HL-60 (cell line): Measurements from ENCODE around the gene SEC14L5.
A peak's percentile ranks its signal among the peaks of the same experiment; 100 is the strongest.

Experiments
- DNase-seq, 2 experiments: peaks; one replicate each; pipeline ENCODE4 v3.0.0-alpha.2; 2010 to 2020; ENCODE audit warnings: low read depth in 1 of 2, low spot score in 1 of 2
- H3K27ac ChIP-seq: fragments of 250-450 bp; sonication (Bioruptor Pico); replicated peaks from 2 replicates; pipeline ENCODE4 v1.5.1; 2020; ENCODE audit warnings: mild to moderate bottlenecking, moderate library complexity
- H3K27me3 ChIP-seq: fragments of 250-450 bp; sonication (Bioruptor Pico); 2 replicates; pipeline ENCODE4 v1.5.1; 2021; ENCODE audit warnings: mild to moderate bottlenecking, moderate library complexity; ENCODE audit not compliant: insufficient read depth, poor library complexity, severe bottlenecking
- H3K4me3 ChIP-seq: replicated peaks from 2 replicates; pipeline ENCODE4 v1.5.1; 2011; ENCODE audit warnings: mild to moderate bottlenecking, control low read depth, low read length; ENCODE audit not compliant: insufficient read depth
- GABPA ChIP-seq: IDR thresholded peaks from 2 replicates; pipeline ENCODE4 v1.6.1; 2012; ENCODE audit warnings: low read depth
- POLR2AphosphoS5 ChIP-seq: IDR thresholded peaks from 2 replicates; pipeline ENCODE4 v1.6.1; 2012; ENCODE audit warnings: low read depth
- REST ChIP-seq: IDR thresholded peaks from 2 replicates; pipeline ENCODE4 v1.6.1; 2012; ENCODE audit warnings: low read depth; ENCODE audit not compliant: insufficient replicate concordance
- SPI1 ChIP-seq: IDR thresholded peaks from 2 replicates; pipeline ENCODE4 v1.6.1; 2012; ENCODE audit warnings: low read depth, mild to moderate bottlenecking, borderline replicate concordance
- TF ChIP-seq, protein P1 (sequence below): IDR thresholded peaks from one replicate; pipeline ENCODE4 v1.5.1; 2011; ENCODE audit warnings: low read length, control low read depth, inconsistent platforms; ENCODE audit not compliant: insufficient read depth

SEC14L5 gene

DNA sequence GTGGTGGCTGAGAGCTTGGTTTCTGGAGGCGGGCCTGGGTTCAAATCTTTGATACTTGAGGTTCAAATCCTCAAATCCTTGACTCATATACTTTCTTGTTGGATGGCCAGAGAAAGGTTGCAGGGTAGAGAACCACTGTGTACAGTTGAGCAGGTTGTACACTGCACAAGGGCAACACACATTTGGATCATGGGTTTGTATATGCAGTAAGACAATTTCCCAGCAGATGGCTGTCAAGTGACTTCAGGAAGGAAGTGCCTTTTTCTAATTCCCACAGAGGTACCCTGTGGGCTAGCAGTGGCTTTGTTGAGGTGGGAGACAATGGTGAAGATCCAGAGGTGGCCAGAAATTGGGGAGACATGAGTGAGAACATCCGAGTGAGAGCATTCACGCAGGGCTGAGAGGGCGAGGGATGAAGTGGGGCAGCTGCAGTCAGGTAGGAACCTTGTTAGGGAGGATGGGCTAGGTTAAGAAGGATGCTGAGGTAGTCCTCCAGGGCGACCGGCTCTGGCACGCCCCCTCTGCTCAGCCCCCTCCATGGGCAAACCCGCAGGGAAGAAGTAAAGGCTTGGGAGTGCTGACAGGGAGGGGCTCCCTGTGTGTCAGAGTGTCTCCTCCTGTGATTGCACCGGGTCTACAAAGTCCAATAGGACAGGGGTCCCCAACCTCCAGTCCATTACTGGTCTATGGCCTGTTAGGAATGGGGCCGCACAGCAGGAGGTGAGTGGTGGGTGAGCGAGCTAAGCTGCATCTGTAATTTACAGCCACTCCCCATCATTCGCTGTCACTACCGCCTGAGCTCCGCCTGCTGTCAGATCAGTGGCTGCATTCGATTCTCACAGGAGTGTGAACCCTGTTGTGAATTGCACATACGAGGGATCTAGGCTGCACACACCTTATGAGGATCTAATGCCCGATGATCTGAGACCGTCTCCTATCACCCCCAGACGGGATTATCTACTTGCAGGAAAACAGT, 104.9 kb downstream of the SEC14L5 start:
- no peak overlapping the region for H3K27ac ChIP-seq
- H3K4me3 ChIP-seq, result no peak overlapping the region
- H3K27me3 ChIP-seq, result no peaks in the 10 kb centered on the region
- no peak for DNase-seq
- peak; percentile 9; the same call in 1 of the 2 replicates for TF ChIP-seq SPI1
- TF ChIP-seq GABPA, result no peak
- TF ChIP-seq, protein P1, sequence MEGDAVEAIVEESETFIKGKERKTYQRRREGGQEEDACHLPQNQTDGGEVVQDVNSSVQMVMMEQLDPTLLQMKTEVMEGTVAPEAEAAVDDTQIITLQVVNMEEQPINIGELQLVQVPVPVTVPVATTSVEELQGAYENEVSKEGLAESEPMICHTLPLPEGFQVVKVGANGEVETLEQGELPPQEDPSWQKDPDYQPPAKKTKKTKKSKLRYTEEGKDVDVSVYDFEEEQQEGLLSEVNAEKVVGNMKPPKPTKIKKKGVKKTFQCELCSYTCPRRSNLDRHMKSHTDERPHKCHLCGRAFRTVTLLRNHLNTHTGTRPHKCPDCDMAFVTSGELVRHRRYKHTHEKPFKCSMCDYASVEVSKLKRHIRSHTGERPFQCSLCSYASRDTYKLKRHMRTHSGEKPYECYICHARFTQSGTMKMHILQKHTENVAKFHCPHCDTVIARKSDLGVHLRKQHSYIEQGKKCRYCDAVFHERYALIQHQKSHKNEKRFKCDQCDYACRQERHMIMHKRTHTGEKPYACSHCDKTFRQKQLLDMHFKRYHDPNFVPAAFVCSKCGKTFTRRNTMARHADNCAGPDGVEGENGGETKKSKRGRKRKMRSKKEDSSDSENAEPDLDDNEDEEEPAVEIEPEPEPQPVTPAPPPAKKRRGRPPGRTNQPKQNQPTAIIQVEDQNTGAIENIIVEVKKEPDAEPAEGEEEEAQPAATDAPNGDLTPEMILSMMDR, result no peak

DNA sequence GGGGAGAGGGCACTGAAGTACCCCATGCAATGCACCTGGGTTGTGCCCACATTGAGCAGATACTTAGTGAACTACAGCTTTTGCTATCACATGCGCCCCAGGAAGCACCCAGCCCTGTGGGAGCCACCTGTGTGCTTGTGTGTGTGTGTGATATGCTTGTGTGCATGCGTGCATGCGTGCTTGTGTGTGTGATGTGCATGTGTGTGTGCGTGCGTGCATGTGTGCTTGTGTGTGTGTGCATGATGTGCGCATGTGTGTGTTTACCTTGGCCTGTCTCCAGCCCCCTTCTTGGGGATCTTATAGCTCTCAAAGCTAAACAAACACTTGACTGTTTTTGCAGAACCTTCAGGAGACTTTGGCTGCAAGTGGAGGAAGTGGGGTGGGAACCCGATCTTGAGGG, 106.8 kb downstream of the SEC14L5 start:
- Histone ChIP-seq H3K27ac (no peak overlapping the region), H3K27me3 (no peaks in the 10 kb centered on the region), H3K4me3 (no peak overlapping the region)
- DNase-seq, result no peak
- TF ChIP-seq, protein P1, result no peak
- no peak for TF ChIP-seq REST
- no peak for TF ChIP-seq GABPA
- TF ChIP-seq POLR2AphosphoS5, result no peak
- no peak for TF ChIP-seq SPI1

- Histone ChIP-seq H3K4me3 (no peak overlapping the region), H3K27me3 (no peaks in the 10 kb centered on the region), H3K27ac (no peak overlapping the region)
- TF ChIP-seq, protein P1, result no peak
- TF ChIP-seq REST (no peak), GABPA (no peak), SPI1 (no peak), POLR2AphosphoS5 (no peak)
- DNase-seq, result no peak
Observed at GRCh38 chr16:5065326-5065725, 107.2 kb downstream of the SEC14L5 start.

GRCh38 chr16:5065813-5066212, 107.7 kb downstream of the SEC14L5 start, which contains the start of gene C16orf89:
Gene C16orf89 (minus strand): TSS chr16:5065956. CDS start chr16:5065908, 48 bp downstream.
- DNase-seq, result no peak
- no peaks in the 10 kb centered on the region for H3K27me3 ChIP-seq
- no peak within 1 kb of the TSS for H3K27ac ChIP-seq
- H3K4me3 ChIP-seq, result no peak within 1 kb of the TSS
- TF ChIP-seq, protein P1, result no peak
- TF ChIP-seq REST (no peak), SPI1 (no peak), POLR2AphosphoS5 (no peak), GABPA (no peak)
